SK-N-SH (cell line): ENCODE measurements around the gene C16orf54.

ENCODE experiments used
- POLR2AphosphoS5 ChIP-seq: IDR thresholded peaks from 2 replicates; pipeline ENCODE4 v1.6.1; 2012; ENCODE audit warnings: low read depth, low read length
- RAD21 ChIP-seq: IDR thresholded peaks from 2 replicates; pipeline ENCODE4 v1.6.1; 2012; ENCODE audit warnings: mild to moderate bottlenecking, low read length
- RXRA ChIP-seq: IDR thresholded peaks from 2 replicates; pipeline ENCODE4 v1.4.0; 2012; ENCODE audit warnings: low read depth, mild to moderate bottlenecking, borderline replicate concordance
- TCF12 ChIP-seq: IDR thresholded peaks from 2 replicates; pipeline ENCODE4 v1.4.0; 2012
- TF ChIP-seq, protein P1 (sequence below): fragments of 200-600 bp; sonication (generic); IDR thresholded peaks from 2 replicates; pipeline ENCODE4 v1.6.1; 2017; ENCODE audit warnings: antibody characterized with exemption, mild to moderate bottlenecking, moderate library complexity
- TF ChIP-seq, protein P2 (sequence below): IDR thresholded peaks from 2 replicates; pipeline ENCODE4 v1.6.1; 2012; ENCODE audit warnings: mild to moderate bottlenecking, low read depth, low read length, moderate library complexity
- TF ChIP-seq, protein P3 (sequence below): fragments of 150-350 bp; IDR thresholded peaks from 2 replicates; pipeline ENCODE4 v1.6.1; 2017; ENCODE audit warnings: antibody characterized with exemption, low read length, low read depth, borderline replicate concordance

DNA sequence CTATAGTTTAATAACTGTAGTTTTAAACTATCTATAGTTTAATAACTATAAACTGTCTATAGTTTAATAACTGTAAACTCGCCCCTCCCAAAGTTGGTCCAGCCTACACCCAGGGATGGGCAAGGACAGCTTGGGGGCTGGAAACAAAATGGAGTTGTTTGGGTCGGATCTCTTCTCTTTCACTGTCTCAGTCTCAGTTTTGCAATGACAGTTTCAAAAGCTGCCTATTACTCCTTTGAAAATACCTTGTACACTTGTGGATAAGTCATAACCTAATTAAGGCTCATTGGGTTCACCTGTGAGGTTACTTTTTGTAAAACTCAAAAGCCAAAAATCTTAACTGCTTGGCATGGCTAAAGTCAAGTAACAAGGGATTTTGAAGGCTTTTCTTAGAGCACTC is 31.4 kb downstream of the C16orf54 start:
- TF ChIP-seq, protein P1, sequence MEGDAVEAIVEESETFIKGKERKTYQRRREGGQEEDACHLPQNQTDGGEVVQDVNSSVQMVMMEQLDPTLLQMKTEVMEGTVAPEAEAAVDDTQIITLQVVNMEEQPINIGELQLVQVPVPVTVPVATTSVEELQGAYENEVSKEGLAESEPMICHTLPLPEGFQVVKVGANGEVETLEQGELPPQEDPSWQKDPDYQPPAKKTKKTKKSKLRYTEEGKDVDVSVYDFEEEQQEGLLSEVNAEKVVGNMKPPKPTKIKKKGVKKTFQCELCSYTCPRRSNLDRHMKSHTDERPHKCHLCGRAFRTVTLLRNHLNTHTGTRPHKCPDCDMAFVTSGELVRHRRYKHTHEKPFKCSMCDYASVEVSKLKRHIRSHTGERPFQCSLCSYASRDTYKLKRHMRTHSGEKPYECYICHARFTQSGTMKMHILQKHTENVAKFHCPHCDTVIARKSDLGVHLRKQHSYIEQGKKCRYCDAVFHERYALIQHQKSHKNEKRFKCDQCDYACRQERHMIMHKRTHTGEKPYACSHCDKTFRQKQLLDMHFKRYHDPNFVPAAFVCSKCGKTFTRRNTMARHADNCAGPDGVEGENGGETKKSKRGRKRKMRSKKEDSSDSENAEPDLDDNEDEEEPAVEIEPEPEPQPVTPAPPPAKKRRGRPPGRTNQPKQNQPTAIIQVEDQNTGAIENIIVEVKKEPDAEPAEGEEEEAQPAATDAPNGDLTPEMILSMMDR: no peak
- no peak for TF ChIP-seq POLR2AphosphoS5
- TF ChIP-seq, protein P2, sequence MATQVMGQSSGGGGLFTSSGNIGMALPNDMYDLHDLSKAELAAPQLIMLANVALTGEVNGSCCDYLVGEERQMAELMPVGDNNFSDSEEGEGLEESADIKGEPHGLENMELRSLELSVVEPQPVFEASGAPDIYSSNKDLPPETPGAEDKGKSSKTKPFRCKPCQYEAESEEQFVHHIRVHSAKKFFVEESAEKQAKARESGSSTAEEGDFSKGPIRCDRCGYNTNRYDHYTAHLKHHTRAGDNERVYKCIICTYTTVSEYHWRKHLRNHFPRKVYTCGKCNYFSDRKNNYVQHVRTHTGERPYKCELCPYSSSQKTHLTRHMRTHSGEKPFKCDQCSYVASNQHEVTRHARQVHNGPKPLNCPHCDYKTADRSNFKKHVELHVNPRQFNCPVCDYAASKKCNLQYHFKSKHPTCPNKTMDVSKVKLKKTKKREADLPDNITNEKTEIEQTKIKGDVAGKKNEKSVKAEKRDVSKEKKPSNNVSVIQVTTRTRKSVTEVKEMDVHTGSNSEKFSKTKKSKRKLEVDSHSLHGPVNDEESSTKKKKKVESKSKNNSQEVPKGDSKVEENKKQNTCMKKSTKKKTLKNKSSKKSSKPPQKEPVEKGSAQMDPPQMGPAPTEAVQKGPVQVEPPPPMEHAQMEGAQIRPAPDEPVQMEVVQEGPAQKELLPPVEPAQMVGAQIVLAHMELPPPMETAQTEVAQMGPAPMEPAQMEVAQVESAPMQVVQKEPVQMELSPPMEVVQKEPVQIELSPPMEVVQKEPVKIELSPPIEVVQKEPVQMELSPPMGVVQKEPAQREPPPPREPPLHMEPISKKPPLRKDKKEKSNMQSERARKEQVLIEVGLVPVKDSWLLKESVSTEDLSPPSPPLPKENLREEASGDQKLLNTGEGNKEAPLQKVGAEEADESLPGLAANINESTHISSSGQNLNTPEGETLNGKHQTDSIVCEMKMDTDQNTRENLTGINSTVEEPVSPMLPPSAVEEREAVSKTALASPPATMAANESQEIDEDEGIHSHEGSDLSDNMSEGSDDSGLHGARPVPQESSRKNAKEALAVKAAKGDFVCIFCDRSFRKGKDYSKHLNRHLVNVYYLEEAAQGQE: no peak
- no peak for TF ChIP-seq TCF12
- no peak for TF ChIP-seq RAD21
- no peak for TF ChIP-seq RXRA
- TF ChIP-seq, protein P3, sequence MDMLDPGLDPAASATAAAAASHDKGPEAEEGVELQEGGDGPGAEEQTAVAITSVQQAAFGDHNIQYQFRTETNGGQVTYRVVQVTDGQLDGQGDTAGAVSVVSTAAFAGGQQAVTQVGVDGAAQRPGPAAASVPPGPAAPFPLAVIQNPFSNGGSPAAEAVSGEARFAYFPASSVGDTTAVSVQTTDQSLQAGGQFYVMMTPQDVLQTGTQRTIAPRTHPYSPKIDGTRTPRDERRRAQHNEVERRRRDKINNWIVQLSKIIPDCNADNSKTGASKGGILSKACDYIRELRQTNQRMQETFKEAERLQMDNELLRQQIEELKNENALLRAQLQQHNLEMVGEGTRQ: no peak
